Osteocyte (in vitro differentiated cells): ENCODE results near the gene AOPEP. TPM values are rescaled to one million over a fixed set of nuclear protein-coding genes. Genes with fewer than 3 reads are reported as not detected.
A peak's percentile ranks its signal among the peaks of the same experiment; 100 is the strongest.

Experiments used
- DNase-seq: peaks from one replicate; pipeline ENCODE4 v3.0.0; 2021; ENCODE audit warnings: mixed read lengths; ENCODE audit not compliant: unreplicated experiment; ENCODE audit errors: extremely low spot score
- H3K27ac Mint-ChIP-seq: one replicate; pipeline ENCODE4 v1.8.0; 2021; ENCODE audit warnings: mild to moderate bottlenecking, mixed read lengths; ENCODE audit not compliant: unreplicated experiment
- H3K27me3 Mint-ChIP-seq: one replicate; pipeline ENCODE4 v1.8.0; 2021; ENCODE audit warnings: mixed read lengths; ENCODE audit not compliant: unreplicated experiment
- H3K36me3 Mint-ChIP-seq: one replicate; pipeline ENCODE4 v1.8.0; 2021; ENCODE audit warnings: mixed read lengths; ENCODE audit not compliant: unreplicated experiment
- H3K4me1 Mint-ChIP-seq: one replicate; pipeline ENCODE4 v1.8.0; 2021; ENCODE audit warnings: mixed read lengths; ENCODE audit not compliant: unreplicated experiment
- H3K4me3 Mint-ChIP-seq: one replicate; pipeline ENCODE4 v1.8.0; 2021; ENCODE audit warnings: mild to moderate bottlenecking, moderate library complexity, mixed read lengths; ENCODE audit not compliant: unreplicated experiment
- H3K9me3 Mint-ChIP-seq: one replicate; pipeline ENCODE4 v1.8.0; 2021; ENCODE audit warnings: mixed read lengths; ENCODE audit not compliant: unreplicated experiment
- CTCF ChIP-seq: fragments of 200-600 bp; sonication (generic); IDR thresholded peaks from 2 replicates; pipeline ENCODE4 v1.5.0; 2021; ENCODE audit warnings: antibody characterized with exemption, mild to moderate bottlenecking, moderate library complexity
- total RNA-seq: library from RNA; stranded (reverse); gene quantifications from 2 replicates; pipeline ENCODE4 v1.2.1, GENCODE V29; 2021

AOPEP gene
- total RNA-seq, 1 donor from 2014 or later, result 108 TPM

- peaks cover 64% of the 10 kb centered on the region for H3K4me1 Mint-ChIP-seq
- no peaks in the 10 kb centered on the region for H3K9me3 Mint-ChIP-seq
- no peaks in the 10 kb centered on the region for H3K36me3 Mint-ChIP-seq
- no peak overlapping the region for H3K27ac Mint-ChIP-seq
- H3K4me3 Mint-ChIP-seq, result no peak overlapping the region
- TF ChIP-seq CTCF, result no peak
- no peak for DNase-seq
- no peaks in the 10 kb centered on the region for H3K27me3 Mint-ChIP-seq
Measured at GRCh38 chr9:94906181-94906580, 179.7 kb downstream of the AOPEP start.

- Mint-ChIP-seq H3K36me3 (no peaks in the 10 kb centered on the region), H3K27me3 (no peaks in the 10 kb centered on the region), H3K4me3 (no peak overlapping the region), H3K27ac (no peak overlapping the region), H3K9me3 (no peaks in the 10 kb centered on the region), H3K4me1 (peaks cover 60% of the 10 kb centered on the region)
- DNase-seq, result peak; percentile 51
- no peak for TF ChIP-seq CTCF
Measured at GRCh38 chr9:94906713-94907112, 180.2 kb downstream of the AOPEP start.

- H3K4me1 Mint-ChIP-seq, result peaks cover 60% of the 10 kb centered on the region
- DNase-seq, result peak; percentile 56
- H3K27ac Mint-ChIP-seq, result peak overlapping the region; percentile 88
- no peaks in the 10 kb centered on the region for H3K9me3 Mint-ChIP-seq
- TF ChIP-seq CTCF, result no peak
- no peak overlapping the region for H3K4me3 Mint-ChIP-seq
- H3K36me3 Mint-ChIP-seq, result no peaks in the 10 kb centered on the region
- no peaks in the 10 kb centered on the region for H3K27me3 Mint-ChIP-seq
Measured at GRCh38 chr9:94907264-94907936, 180.9 kb downstream of the AOPEP start.

GRCh38 chr9:94908011-94908563 is 181.6 kb downstream of the AOPEP start:
- Mint-ChIP-seq H3K27me3 (no peaks in the 10 kb centered on the region), H3K9me3 (no peaks in the 10 kb centered on the region), H3K36me3 (no peaks in the 10 kb centered on the region), H3K4me3 (peak overlapping the region; percentile 18), H3K4me1 (peaks cover 64% of the 10 kb centered on the region), H3K27ac (peak overlapping the region; percentile 88)
- peak; percentile 23 for DNase-seq
- TF ChIP-seq CTCF, result no peak

- H3K27ac Mint-ChIP-seq, result peak overlapping the region; percentile 88
- no peak for TF ChIP-seq CTCF
- peak; percentile 38 for DNase-seq
- no peaks in the 10 kb centered on the region for H3K9me3 Mint-ChIP-seq
- no peaks in the 10 kb centered on the region for H3K36me3 Mint-ChIP-seq
- peaks cover 65% of the 10 kb centered on the region for H3K4me1 Mint-ChIP-seq
- no peaks in the 10 kb centered on the region for H3K27me3 Mint-ChIP-seq
- H3K4me3 Mint-ChIP-seq, result peak overlapping the region; percentile 18
Measured at GRCh38 chr9:94908583-94909249, 182.2 kb downstream of the AOPEP start.
